Brain pericyte (primary cell): ENCODE data around the gene NRIP3.
A peak's percentile ranks its signal among the peaks of the same experiment; 100 is the strongest.
"Not testable (repeated sequence)": the region's sequence is repeated elsewhere in the genome, so short reads cannot be mapped to it uniquely, and the experiment has no call there.

Experiments used
- DNase-seq: peaks from one replicate; pipeline ENCODE4 v3.0.0-alpha.2; 2012; ENCODE audit warnings: low read depth, low spot score

Gene NRIP3

DNA sequence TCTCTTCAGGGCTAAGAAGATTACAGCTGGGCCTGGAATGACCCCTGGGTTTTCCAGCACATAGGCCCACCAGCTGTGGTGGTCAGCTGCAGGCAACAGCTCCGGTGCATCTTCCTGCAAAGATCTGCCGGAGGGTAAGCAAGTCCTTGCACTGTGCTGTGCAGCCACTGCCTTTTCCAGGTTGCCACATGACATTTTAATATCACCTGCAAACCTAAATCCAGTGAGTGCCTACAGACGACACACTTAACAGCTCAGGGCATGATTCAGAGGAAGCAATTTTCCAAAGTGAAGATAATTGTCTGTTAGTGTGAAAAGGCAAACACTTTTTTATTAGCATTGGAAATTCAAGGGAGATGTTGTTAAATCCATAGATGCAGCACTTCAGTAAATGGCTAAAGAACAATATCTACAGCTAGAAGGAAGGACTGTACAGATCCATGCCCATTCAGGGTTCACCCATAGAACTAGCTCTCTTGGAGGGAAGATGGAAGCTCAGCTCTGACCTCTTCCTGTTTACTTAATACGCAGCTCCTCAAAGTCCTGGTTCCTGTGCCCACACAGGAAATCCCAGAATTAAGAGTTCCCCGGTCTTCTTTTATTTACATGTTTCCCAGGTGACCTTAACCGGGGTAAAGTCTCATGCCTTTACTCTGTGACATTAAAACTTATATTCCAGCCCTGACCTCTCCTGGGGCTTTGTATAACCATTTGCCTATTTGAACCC lies 13.3 kb upstream of the NRIP3 start:
- DNase-seq = no peak

DNA sequence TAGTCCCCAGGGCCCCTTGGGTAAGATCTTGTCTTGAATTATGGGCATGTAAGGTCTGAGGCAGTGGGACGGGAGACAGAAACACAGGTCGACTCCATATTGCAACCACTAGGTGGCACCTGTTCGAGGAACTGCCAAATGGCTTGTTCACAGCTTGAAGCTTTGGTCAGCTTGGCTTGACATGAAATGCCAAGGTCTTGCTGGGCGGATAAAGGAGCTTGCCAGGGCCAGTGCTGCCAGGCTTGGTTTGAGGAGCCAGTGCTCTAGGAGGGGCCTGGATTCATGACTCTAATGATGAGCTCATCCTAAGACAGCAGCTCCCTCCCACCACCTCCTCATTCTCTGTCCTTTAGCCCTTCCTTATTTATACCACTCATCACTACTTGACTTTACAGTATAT lies 11.9 kb upstream of the NRIP3 start:
- DNase-seq = peak; percentile 68

- no peak for DNase-seq
These were observed 11.0 kb upstream of the NRIP3 start for GRCh38 chr11:9014826-9015225.

- no peak for DNase-seq
These were observed 9.6 kb upstream of the NRIP3 start for GRCh38 chr11:9013373-9013772.

- not testable (repeated sequence) for DNase-seq
These were observed 5.7 kb upstream of the NRIP3 start for GRCh38 chr11:9009538-9009937.

DNA sequence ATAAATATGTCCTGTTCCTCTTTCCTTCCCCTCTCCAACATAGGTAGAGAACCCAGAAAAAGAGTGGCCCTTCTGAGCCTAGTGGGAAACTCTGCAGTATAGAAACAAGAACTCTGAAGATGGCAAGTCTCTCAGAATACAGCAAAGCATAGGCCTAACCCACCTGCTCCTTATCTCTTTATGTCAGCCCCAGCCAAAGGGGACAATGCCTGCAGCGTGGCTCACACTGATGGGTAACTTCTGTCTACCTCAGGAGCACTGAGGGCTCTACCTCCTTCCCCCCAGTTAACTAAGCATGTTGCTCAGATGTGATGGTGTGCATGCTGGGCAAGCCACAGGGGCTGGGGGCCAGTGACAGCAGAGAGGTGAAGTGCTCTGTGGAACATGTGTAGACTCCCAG lies 4.9 kb upstream of the NRIP3 start:
- DNase-seq = no peak

GRCh38 chr11:9008011-9008550 lies 4.3 kb upstream of the NRIP3 start:
- no peak for DNase-seq

- no peak for DNase-seq
These were observed 1.3 kb upstream of the NRIP3 start for GRCh38 chr11:9005087-9005486.

DNA sequence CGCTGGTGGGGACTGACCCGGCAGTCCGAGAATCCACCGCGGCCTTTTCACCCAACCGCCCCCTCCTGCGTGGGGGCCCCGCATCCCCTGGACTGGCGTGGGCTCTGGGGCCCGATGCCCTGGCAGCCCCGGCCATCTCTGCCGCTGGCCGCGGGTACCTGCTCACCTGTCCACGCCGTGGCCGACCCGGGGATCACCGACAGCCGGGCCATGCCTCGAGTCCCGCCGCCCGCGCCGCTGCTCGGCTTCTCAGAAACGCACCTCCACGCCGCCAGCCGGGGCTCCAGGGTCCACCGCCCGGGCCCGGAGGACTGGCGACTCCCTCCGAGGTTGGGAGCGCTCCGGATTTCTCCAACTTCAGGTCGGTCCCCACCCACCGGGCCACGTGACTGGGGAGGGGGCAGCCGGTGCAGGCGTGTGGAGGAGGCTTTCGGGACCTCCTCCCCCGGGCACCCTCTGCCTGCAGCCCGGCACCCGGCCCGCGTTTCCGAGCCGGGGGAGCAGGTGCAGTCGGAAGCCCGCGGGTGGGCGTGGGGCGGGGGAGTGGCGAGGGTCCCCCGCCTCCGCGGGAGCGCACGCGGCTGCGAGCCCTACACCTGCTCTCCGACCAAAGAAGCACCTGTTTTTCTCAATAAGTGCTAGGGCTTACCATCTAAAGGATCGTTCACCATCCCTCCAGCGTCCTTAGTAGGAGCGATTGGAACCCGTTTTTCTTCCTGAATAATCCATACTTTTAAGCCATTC lies 554 bp upstream of the NRIP3 start:
- DNase-seq = no peak

- DNase-seq = no peak
These were observed 755 bp downstream of the NRIP3 start for GRCh38 chr11:9002920-9003572.

DNA sequence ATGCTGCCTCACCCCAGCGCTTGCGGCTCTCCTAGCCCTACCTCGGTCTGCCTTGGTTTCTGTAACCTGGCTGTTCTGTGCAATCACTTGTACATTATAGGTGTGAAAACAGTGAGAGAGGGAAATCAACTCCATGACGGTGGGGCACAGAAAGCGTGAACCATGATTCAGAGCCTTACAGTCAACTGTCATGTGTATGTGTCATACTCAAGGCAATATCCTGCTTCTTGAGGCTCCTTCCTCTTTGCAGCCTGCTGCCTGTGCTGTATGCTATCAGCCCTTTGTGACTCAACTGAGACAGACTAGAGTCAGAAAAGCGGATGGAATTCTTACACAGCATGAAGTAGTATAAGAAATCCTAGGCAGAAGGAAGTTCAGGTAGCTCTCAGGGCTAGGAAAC lies 2.1 kb downstream of the NRIP3 start:
- DNase-seq = no peak

- DNase-seq = no peak
These were observed 5.8 kb downstream of the NRIP3 start for GRCh38 chr11:8998017-8998416.

DNA sequence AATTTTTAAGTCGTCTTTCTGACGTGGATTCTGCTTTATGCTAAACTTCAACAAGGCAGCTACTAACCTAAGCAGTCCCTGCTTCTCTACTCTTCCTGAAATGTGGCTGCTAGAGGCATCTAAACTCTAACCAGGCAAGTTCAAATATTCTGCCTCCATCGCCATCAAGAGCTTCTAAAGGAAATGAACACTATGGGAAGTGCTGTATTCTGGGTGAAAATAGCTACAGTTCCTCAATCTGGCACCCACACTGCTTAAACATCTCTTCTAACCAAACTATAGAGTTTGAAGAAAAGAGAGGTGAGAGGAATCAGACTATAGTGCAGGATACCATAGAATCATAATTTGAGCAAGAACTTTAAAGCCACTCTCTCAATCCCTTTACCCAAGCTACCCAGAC lies 6.3 kb downstream of the NRIP3 start:
- no peak for DNase-seq

DNA sequence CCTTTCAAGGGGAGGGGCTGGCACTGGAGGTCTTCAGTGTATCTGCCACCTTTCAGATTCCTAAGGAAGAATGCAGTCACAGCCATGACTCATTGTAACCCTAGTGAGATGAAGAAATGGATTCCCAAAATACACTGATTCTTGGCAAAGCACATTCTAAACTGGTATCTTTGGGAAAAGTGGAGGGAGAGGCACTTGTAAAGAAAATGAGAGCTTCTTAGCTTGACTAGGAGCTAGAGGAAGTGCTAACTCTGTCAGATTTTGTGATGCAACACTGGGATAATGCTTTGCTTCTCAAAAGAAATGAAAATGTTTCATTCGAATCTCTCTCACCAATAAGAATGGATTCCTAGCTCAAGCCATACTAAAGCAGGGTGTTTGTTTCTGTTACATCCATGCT lies 14.3 kb downstream of the NRIP3 start:
- DNase-seq = no peak

- DNase-seq = no peak
These were observed 15.2 kb downstream of the NRIP3 start for GRCh38 chr11:8988329-8989234.

DNA sequence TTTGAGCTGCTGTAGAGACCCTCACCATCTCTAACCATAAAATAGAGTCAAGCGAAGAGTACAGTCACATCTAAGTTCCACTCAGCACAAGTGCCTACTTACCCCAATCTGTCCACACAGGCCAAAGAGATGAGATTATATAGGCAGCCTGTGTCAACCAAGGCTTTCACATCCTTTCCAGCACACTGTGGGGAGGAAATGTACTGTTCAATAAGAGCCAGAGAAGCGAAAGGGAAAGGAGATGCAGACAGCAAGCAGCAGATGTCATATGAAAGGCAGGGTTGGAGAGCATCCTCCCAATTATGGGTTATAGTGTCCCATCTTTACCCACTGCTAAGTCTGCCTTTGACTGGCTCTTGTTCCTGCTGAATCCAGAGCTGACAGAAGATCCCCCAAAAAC lies 16.4 kb downstream of the NRIP3 start:
- no peak for DNase-seq

- not testable (repeated sequence) for DNase-seq
These were observed 17.0 kb downstream of the NRIP3 start for GRCh38 chr11:8986772-8987171.

- no peak for DNase-seq
These were observed 18.3 kb downstream of the NRIP3 start for GRCh38 chr11:8985462-8985861.

DNA sequence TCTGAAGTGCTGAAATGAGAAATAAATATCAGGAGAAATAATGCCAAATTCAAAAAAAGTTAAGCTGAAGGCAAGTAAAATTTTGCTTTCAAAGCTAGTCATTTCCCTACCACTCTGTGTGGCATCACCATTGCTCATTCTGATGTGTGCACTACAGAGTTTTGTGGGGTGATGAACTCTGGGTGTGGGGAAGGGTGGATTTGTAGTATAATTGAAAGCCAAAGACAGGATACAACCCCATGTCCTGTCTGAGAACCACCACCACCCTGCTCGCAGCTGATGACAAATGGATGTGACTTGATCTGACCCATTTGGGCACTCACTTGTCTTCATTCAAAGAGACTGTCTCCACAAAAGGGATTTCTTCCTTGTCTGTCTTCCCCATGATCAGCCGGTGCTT lies 20.2 kb downstream of the NRIP3 start:
- no peak for DNase-seq

- no peak for DNase-seq
These were observed 23.3 kb downstream of the NRIP3 start for GRCh38 chr11:8980485-8980884.

DNA sequence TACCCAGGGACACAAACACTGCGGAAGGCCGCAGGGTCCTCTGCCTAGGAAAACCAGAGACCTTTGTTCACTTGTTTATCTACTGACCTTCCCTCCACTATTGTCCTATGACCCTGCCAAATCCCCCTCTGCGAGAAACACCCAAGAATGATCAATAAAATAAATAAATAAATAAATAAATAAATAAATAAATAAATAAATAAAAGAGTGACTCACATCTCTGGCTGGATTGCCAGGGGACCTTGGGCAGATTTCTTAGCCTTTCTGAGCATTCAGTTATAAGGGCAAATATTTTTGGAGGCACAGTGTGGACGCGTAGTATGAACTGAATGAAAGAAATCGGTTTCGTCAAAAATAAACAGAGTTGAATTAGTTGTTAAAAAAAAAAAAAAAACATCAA lies 24.4 kb downstream of the NRIP3 start:
- not testable (repeated sequence) for DNase-seq
